AG04450 (cell line): ENCODE data around the gene C7orf57. TPM values are rescaled to one million over a fixed set of nuclear protein-coding genes. Genes with fewer than 3 reads are reported as not detected.

Source experiments
- CTCF ChIA-PET: fragments of 300-600, 350-600 bp; formaldehyde crosslinking; extraction: SDS; loops from one replicate; lab custom pipeline; 2022; ENCODE audit warnings: antibody characterized with exemption, inconsistent platforms; lab: Charles Lee
- POLR2A ChIA-PET: fragments of 350-600 bp; formaldehyde crosslinking; extraction: SDS; loops from one replicate; lab custom pipeline; 2021; ENCODE audit warnings: antibody characterized with exemption, inconsistent platforms; lab: Yijun Ruan, JAX
- DNase-seq: peaks from one replicate; pipeline ENCODE4 v3.0.0-alpha.2; 2011; ENCODE audit warnings: low read depth, low spot score
- H3K27ac ChIP-seq: one replicate; pipeline ENCODE4 v1.5.1; 2012; ENCODE audit warnings: low read depth, low read length, control low read depth
- H3K27me3 ChIP-seq: one replicate; pipeline ENCODE4 v1.6.0; 2012; ENCODE audit warnings: low read length; ENCODE audit not compliant: control insufficient read depth, insufficient read depth
- H3K4me3 ChIP-seq: 2 replicates; pipeline ENCODE4 v1.5.1; 2011; ENCODE audit warnings: mild to moderate bottlenecking, low read depth, low read length, control low read depth
- H3K9me3 ChIP-seq: 2 replicates; pipeline ENCODE4 v1.5.1; 2012; ENCODE audit warnings: low read length; ENCODE audit not compliant: control insufficient read depth, insufficient read depth
- polyA plus RNA-seq: library from polyadenylated mRNA; depleted of rRNA; stranded (reverse); fragments of >200 nt; gene quantifications from 2 replicates; pipeline ENCODE4 v1.2.3, GENCODE V29; 2011
- TF ChIP-seq, protein P1 (sequence below): IDR thresholded peaks from 2 replicates; pipeline ENCODE4 v1.5.1; 2011; ENCODE audit warnings: low read depth, low read length, control low read depth, inconsistent platforms

Gene C7orf57
- polyA plus RNA-seq, 1 experiment: not detected

GRCh38 chr7:48048113-48048512, 12.8 kb downstream of the C7orf57 start:
- Histone ChIP-seq H3K4me3 (no peak overlapping the region), H3K9me3 (no peaks in the 10 kb centered on the region)
- POLR2A ChIA-PET: no interaction called here

GRCh38 chr7:48049850-48050249, 14.5 kb downstream of the C7orf57 start:
- Histone ChIP-seq H3K27ac (no peak overlapping the region), H3K9me3 (no peaks in the 10 kb centered on the region), H3K27me3 (no peaks in the 10 kb centered on the region), H3K4me3 (no peak overlapping the region)
- POLR2A ChIA-PET: no interaction called here
- TF ChIP-seq, protein P1, sequence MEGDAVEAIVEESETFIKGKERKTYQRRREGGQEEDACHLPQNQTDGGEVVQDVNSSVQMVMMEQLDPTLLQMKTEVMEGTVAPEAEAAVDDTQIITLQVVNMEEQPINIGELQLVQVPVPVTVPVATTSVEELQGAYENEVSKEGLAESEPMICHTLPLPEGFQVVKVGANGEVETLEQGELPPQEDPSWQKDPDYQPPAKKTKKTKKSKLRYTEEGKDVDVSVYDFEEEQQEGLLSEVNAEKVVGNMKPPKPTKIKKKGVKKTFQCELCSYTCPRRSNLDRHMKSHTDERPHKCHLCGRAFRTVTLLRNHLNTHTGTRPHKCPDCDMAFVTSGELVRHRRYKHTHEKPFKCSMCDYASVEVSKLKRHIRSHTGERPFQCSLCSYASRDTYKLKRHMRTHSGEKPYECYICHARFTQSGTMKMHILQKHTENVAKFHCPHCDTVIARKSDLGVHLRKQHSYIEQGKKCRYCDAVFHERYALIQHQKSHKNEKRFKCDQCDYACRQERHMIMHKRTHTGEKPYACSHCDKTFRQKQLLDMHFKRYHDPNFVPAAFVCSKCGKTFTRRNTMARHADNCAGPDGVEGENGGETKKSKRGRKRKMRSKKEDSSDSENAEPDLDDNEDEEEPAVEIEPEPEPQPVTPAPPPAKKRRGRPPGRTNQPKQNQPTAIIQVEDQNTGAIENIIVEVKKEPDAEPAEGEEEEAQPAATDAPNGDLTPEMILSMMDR: no peak
- CTCF ChIA-PET: no interaction called here
- DNase-seq: no peak

More at GRCh38 chr7:48048113-48048512, 12.8 kb downstream of the C7orf57 start:
- no peak for DNase-seq
- Histone ChIP-seq H3K27ac (no peak overlapping the region), H3K27me3 (no peaks in the 10 kb centered on the region)
- TF ChIP-seq, protein P1: no peak
- CTCF ChIA-PET: no interaction called here

GRCh38 chr7:48052748-48053147, 17.4 kb downstream of the C7orf57 start:
- no peaks in the 10 kb centered on the region for H3K9me3 ChIP-seq
- no peak overlapping the region for H3K27ac ChIP-seq
- ChIA-PET CTCF (interaction anchor here (1.3 kb wide), 1 partner anchor 108 kb away, joined by 3 read pairs; no protein-coding TSS in a partner anchor), POLR2A (no interaction called here)
- H3K27me3 ChIP-seq: no peaks in the 10 kb centered on the region
- no peak for DNase-seq
- no peak overlapping the region for H3K4me3 ChIP-seq
- TF ChIP-seq, protein P1: no peak

DNA sequence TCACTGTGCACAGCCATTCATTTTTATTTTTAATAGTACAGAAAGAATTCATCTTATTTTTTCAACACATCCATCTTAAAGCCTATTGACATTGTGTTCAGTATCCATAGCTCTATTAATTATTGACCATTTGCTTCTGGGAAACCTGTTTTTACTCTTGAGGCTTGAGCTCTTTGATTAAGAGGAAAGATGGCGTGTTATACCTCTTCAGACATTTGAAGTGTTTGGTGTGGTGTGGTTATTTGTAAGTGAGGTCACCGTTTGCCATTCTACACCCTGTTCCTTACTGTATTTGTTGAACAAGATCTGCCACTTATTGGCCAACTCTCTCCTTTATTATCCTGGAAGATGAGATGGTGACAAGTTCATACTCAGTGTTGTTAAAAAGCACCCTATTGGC, 18.4 kb downstream of the C7orf57 start:
- Histone ChIP-seq H3K27me3 (no peaks in the 10 kb centered on the region), H3K27ac (no peak overlapping the region), H3K9me3 (no peaks in the 10 kb centered on the region), H3K4me3 (no peak overlapping the region)
- DNase-seq: no peak
- ChIA-PET POLR2A (no interaction called here), CTCF (interaction anchor here (1.3 kb wide), 1 partner anchor 109 kb away, joined by 3 read pairs; no protein-coding TSS in a partner anchor)
- TF ChIP-seq, protein P1: no peak

DNA sequence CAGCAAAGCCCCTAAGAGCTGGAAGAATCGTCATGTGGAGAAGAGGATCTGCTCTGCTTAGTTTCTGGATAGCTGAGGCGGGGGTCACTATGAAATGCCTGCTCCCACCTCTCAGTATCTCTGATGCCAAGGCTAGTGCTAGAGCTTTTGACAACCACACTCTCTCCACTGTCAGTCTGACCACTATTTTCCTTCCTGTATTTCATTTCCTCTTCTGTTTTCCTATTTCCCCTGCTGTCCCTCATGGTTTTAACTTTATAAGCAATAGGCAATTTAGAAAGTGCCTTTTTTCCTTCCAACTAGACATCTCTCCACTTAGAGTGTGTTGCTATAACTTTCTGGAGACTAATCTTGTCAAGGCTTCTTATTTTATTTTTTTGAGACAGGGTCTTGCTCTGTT, 23.6 kb downstream of the C7orf57 start:
- POLR2A ChIA-PET: no interaction called here
- no peak overlapping the region for H3K4me3 ChIP-seq
- H3K27me3 ChIP-seq: no peaks in the 10 kb centered on the region
- DNase-seq: no peak
- no peaks in the 10 kb centered on the region for H3K9me3 ChIP-seq
- H3K27ac ChIP-seq: no peak overlapping the region
- CTCF ChIA-PET: no interaction called here
- TF ChIP-seq, protein P1: no peak
